D721Med (cell line): ENCODE results near the gene CSNK2A3.

Experiments used
- DNase-seq: peaks from one replicate; pipeline ENCODE4 v3.0.0; 2011; ENCODE audit warnings: low spot score; ENCODE audit not compliant: insufficient read length
- FAIRE-seq: peaks from 2 replicates; lab custom pipeline; 2011; peaks lifted over from hg19 to GRCh38; lab: Jason Lieb, UNC
- TF ChIP-seq, protein P1 (sequence below): IDR thresholded peaks from 2 replicates; pipeline ENCODE4 v1.5.1; 2012; ENCODE audit warnings: mild to moderate bottlenecking, control low read depth; ENCODE audit not compliant: insufficient read depth; ENCODE audit errors: missing control alignments

CSNK2A3 gene

DNA sequence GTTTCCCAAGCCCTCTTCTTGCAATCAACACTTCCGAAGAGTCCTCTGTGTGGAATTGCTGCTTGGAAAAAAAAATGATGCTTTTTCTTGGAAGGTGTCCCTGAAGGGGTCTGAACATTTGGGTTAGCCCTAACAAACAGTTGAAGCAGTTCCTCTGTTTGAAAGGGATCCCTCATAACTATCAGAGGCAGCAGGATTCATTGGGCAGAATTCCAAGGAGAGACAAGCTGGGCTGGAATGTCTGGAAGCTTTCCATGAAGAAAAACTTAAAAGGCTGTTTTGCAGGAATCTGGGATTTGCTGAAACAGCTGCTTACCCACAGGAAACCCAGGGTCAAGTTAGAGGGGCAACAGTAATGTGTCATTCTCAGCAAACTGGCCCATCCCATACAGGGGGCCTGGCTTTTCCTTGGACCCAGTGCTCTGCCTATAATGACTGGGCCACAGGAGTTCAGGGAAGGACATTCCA lies 3.1 kb downstream of the CSNK2A3 start:
- DNase-seq = no peak
- FAIRE-seq = no peak
- TF ChIP-seq, protein P1, sequence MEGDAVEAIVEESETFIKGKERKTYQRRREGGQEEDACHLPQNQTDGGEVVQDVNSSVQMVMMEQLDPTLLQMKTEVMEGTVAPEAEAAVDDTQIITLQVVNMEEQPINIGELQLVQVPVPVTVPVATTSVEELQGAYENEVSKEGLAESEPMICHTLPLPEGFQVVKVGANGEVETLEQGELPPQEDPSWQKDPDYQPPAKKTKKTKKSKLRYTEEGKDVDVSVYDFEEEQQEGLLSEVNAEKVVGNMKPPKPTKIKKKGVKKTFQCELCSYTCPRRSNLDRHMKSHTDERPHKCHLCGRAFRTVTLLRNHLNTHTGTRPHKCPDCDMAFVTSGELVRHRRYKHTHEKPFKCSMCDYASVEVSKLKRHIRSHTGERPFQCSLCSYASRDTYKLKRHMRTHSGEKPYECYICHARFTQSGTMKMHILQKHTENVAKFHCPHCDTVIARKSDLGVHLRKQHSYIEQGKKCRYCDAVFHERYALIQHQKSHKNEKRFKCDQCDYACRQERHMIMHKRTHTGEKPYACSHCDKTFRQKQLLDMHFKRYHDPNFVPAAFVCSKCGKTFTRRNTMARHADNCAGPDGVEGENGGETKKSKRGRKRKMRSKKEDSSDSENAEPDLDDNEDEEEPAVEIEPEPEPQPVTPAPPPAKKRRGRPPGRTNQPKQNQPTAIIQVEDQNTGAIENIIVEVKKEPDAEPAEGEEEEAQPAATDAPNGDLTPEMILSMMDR = no peak

DNA sequence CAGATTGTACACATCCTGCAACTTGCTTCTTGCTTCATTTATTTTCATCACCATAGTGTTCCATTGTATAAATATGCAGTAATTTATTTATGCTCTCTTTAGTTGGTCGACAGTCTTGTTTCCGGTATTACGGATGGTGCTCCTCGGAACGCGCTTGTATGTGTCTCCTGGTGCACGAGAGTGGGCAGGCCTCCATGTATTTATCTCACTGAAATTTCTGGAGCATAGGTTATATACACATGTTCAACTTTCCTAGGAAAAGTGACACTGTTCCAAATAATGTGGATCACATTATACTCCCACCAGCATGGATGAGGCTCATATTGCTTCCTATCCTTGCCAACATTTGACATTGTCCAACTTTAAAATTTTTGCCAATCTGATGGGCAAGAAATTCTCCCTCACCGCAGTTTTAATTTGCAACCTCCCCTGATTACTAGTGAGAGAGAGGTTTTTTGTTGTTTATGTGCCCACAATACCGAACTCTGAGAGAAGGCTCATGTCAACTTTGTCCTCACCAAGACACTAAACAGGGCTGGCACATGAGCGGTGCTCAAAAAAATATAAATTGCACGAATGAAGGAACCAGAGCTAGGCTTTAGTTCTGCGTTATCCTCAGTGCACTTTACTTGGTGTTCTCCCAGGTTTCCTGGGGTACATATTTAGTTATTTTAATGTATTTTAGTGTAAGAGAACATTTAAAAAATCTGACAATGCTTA lies 3.8 kb downstream of the CSNK2A3 start:
- DNase-seq (no peak), FAIRE-seq (no peak)
- TF ChIP-seq, protein P1 = no peak

DNA sequence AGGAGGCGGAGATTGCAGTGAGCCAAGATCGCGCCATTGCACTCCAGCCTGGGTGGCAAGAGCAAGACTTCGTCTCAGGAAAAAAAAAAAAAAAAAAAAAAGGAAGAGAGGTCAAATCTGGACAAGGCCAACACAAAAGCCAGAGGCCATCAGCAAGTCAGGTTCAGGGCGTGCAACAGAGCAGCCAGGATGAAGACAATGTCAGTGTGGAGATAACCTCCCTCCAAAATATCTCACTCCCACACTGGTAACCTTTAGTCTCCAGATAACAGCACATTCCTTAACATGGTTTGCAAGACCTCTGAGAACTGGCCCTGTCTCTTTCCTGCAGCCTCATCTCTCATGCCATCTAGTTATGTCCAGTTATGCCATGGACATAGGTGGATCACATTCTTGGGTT lies 4.7 kb downstream of the CSNK2A3 start:
- no peak for DNase-seq
- FAIRE-seq = no peak

GRCh38 chr11:11347592-11347991 lies 5.5 kb downstream of the CSNK2A3 start:
- DNase-seq = no peak
- FAIRE-seq = no peak
- TF ChIP-seq, protein P1 = no peak

More for the DNA sequence above, 4.7 kb downstream of the CSNK2A3 start:
- TF ChIP-seq, protein P1 = no peak

DNA sequence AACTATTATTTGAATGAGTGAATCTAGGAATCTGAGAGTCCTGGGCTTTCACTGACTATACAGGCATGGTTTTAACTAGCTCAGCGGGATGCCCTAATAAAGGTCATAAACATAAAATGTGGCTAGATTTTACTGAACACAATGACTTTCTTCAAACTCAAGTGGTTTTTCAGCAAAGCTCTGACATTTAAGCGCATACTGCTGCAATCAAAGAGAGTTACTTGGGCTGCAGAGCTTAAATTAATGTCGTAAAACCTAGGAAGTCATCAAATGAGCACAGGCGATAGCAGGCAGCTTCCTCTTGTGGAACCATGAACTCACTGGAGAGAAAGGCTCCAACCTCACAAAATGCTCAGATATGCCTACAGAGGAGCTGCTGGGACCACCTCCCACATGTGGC lies 6.7 kb downstream of the CSNK2A3 start:
- no peak for FAIRE-seq
- TF ChIP-seq, protein P1 = no peak
- DNase-seq = no peak

GRCh38 chr11:11345099-11345498 lies 8.0 kb downstream of the CSNK2A3 start:
- TF ChIP-seq, protein P1 = no peak
- FAIRE-seq (no peak), DNase-seq (no peak)

- TF ChIP-seq, protein P1 = no peak
- DNase-seq (no peak), FAIRE-seq (no peak)
Measured at GRCh38 chr11:11344045-11344444, 9.0 kb downstream of the CSNK2A3 start.
